ENCODE results near the gene ZMYM3. TPM values are rescaled to one million over a fixed set of nuclear protein-coding genes. Genes with fewer than 3 reads are reported as not detected.

The ZMYM3 gene
- total and polyA plus RNA-seq, 10 donors, result 6.3 to 34.5 (median 23.1) TPM

DNA sequence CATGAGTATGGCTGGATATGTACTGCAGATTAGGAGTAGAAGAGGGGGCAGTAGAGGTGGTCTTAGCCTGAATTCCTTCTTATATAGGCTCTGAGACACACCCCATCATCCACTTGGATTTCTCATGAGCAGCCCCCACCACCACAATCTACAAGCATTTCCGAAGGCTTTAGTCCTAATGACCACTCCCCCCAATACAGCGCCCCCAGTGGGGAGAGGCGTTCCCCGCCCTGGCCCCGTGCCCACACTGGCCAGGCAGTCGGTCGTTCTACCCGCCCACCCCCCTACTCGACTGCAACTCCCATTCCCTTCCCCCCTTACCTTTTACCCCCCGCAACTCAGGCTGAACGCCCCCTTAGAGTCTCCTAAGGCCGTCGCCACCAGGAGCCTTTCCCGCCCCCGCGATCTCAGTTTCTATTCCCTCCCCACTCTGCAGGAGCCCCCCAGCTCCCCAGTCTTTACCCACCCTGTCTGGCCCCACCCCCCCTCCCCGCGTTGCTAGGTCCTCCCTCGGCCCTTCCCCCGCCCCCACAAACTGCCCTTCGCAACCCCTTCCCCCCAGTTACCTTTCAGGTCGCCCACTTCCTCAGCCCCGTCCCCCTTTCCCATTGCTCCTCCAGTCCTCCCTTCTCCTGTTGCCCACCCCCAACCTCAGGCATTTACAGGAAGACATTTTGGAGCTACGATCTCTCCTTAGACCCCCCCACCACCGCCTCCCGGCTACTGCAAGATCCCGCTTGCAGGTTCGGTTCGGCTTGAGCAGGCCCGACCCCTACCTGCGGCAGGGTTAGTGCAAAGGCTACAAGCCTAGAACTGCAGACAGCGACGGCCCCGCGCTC lies 468 bp downstream of the ZMYM3 start:
- peaks cover 0 to 26% (median 15%) of the 10 kb centered on the region in 6 donors for H3K4me1 ChIP-seq
- DNase-seq, result peak; percentile 81
- 1 to 42% (median 9%) methylated on average over 18 to 35 of the region's 35 CpGs for WGBS, 5 donors
- H3K4me3 ChIP-seq, result peak overlapping the region; percentile 52 to 86 (median 60)
- H3K9me3 ChIP-seq, result no peaks in the 10 kb centered on the region
- intact Hi-C loops (cut with DNase I; ENCODE audit: low total_unique reads), result no loop called here
- peaks cover 0 to 25% (median 10%) of the 10 kb centered on the region in 6 donors for H3K36me3 ChIP-seq
- peaks cover 0 to 7% (median 0%) of the 10 kb centered on the region in 7 donors for H3K27me3 ChIP-seq (replicated peaks in 1 of 7)
- peak overlapping the region; percentile 6 to 90 (median 86) for H3K27ac ChIP-seq
- TF ChIP-seq, protein P1, sequence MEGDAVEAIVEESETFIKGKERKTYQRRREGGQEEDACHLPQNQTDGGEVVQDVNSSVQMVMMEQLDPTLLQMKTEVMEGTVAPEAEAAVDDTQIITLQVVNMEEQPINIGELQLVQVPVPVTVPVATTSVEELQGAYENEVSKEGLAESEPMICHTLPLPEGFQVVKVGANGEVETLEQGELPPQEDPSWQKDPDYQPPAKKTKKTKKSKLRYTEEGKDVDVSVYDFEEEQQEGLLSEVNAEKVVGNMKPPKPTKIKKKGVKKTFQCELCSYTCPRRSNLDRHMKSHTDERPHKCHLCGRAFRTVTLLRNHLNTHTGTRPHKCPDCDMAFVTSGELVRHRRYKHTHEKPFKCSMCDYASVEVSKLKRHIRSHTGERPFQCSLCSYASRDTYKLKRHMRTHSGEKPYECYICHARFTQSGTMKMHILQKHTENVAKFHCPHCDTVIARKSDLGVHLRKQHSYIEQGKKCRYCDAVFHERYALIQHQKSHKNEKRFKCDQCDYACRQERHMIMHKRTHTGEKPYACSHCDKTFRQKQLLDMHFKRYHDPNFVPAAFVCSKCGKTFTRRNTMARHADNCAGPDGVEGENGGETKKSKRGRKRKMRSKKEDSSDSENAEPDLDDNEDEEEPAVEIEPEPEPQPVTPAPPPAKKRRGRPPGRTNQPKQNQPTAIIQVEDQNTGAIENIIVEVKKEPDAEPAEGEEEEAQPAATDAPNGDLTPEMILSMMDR (IDR thresholded peaks at IDR 0.05 in 8 of 11, conservative IDR thresholded peaks at IDR 0.05 in 3 of 11), result peak in 6 of 11 experiments; percentile 15 to 65 (median 48)
- no peak for TF ChIP-seq POLR2AphosphoS5 (IDR thresholded peaks at IDR 0.05)
- TF ChIP-seq POLR2A (IDR thresholded peaks at IDR 0.05), result no peak

DNA sequence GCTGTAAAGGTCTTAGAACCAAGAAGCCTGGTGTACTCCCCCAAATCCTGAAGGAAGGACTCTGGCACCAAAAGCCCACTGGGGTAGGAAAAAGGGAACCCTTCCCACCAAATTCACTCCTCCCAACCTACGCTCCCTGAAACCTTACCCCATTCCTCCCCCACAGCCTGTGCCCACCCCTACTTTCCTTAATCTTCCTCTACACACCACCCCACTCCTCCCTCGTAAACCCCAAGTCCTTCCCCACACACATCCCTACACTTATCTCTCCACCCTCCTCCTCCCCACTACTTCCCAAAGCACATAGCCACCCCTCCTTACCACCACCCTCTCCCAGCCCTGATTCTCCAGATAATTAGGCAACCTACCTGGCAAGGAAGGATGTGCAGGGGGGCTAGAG lies 1.7 kb downstream of the ZMYM3 start:
- intact Hi-C loops (cut with DNase I; ENCODE audit: low total_unique reads), result no loop called here

DNA sequence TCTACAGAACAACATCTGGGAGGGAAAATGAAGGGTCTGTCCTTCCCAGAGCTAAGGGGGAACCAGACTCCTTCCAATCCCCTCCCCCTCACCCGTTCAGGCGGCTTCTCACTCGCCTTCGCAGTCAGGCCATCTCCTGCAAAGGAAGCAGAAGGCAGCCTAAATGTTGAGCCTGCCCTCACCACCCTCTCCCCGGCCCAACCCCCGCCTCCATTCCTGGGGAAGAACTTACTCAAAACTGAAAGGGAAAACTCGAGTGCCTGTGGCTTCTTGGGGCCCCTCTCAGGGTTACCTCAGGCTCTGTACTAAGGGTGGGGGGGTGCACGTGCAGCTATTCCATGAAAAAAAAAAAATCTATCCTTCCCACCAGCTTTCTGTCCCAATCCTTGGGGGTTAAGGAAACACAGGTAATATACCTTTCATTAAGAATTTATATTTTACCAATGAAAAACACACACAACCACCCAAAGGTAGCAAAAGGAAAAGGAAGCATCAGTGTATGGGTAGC lies 2.4 kb downstream of the ZMYM3 start:
- peak overlapping the region in 1 of 8 donors; percentile 18 for H3K27ac ChIP-seq
- intact Hi-C loops (cut with DNase I; ENCODE audit: low total_unique reads), result no loop called here
- H3K27me3 ChIP-seq (replicated peaks in 1 of 7), result peaks cover 0 to 7% (median 0%) of the 10 kb centered on the region in 7 donors
- DNase-seq, result no peak
- no peaks in the 10 kb centered on the region for H3K9me3 ChIP-seq
- no peak overlapping the region for H3K4me3 ChIP-seq
- TF ChIP-seq POLR2AphosphoS5 (IDR thresholded peaks at IDR 0.05), result no peak
- TF ChIP-seq POLR2A (IDR thresholded peaks at IDR 0.05), result no peak
- TF ChIP-seq, protein P1 (IDR thresholded peaks at IDR 0.05 in 8 of 11, conservative IDR thresholded peaks at IDR 0.05 in 3 of 11), result no peak
- H3K36me3 ChIP-seq, result peaks cover 0 to 45% (median 24%) of the 10 kb centered on the region in 6 donors
- peaks cover 0 to 26% (median 15%) of the 10 kb centered on the region in 6 donors for H3K4me1 ChIP-seq
- 15 to 47% (median 27%) methylated on average over 6 to 8 of the region's 8 CpGs for WGBS, 5 donors

More for the DNA sequence above, 1.7 kb downstream of the ZMYM3 start:
- TF ChIP-seq, protein P1 (IDR thresholded peaks at IDR 0.05 in 8 of 11, conservative IDR thresholded peaks at IDR 0.05 in 3 of 11), result no peak
- no peak for TF ChIP-seq POLR2A (IDR thresholded peaks at IDR 0.05)
- TF ChIP-seq POLR2AphosphoS5 (IDR thresholded peaks at IDR 0.05), result no peak
- H3K4me3 ChIP-seq, result peak overlapping the region in 1 of 8 donors; percentile 86
- no peak for DNase-seq
- H3K36me3 ChIP-seq, result peaks cover 0 to 38% (median 20%) of the 10 kb centered on the region in 6 donors
- H3K27me3 ChIP-seq (replicated peaks in 1 of 7), result peaks cover 0 to 7% (median 0%) of the 10 kb centered on the region in 7 donors
- peaks cover 0 to 26% (median 15%) of the 10 kb centered on the region in 6 donors for H3K4me1 ChIP-seq
- H3K9me3 ChIP-seq, result no peaks in the 10 kb centered on the region
- no peak overlapping the region for H3K27ac ChIP-seq
- 49 to 84% (median 55%) methylated on average over 2 of the region's 2 CpGs for WGBS, 5 donors

DNA sequence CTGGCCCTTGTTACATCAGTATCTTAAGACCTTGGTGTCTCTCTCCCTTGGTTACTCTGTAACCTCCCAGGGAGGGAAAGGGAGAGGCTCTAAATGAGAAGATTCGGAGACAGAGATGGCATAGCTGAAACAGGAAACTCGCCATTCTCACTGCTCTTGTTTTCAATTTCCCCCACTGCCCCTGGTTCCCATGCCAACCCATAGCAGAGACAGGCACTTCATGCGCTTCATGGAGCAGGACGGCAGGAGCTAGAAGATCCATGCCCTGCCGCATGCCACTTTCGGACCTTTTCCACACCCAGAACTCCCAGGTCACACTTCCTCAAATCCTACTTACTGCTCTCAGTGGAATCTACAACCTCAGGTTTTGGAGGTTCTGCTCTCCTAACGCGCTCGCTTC lies 3.1 kb downstream of the ZMYM3 start:
- H3K27ac ChIP-seq, result peak overlapping the region in 1 of 8 donors; percentile 18
- H3K4me3 ChIP-seq, result no peak overlapping the region
- TF ChIP-seq, protein P1 (IDR thresholded peaks at IDR 0.05 in 8 of 11, conservative IDR thresholded peaks at IDR 0.05 in 3 of 11), result no peak
- TF ChIP-seq POLR2AphosphoS5 (IDR thresholded peaks at IDR 0.05), result no peak
- TF ChIP-seq POLR2A (IDR thresholded peaks at IDR 0.05), result no peak
- peaks cover 0 to 51% (median 28%) of the 10 kb centered on the region in 6 donors for H3K36me3 ChIP-seq
- intact Hi-C loops (cut with DNase I; ENCODE audit: low total_unique reads), result no loop called here
- H3K9me3 ChIP-seq, result no peaks in the 10 kb centered on the region
- peaks cover 0 to 7% (median 0%) of the 10 kb centered on the region in 7 donors for H3K27me3 ChIP-seq (replicated peaks in 1 of 7)
- no peak for DNase-seq
- 60 to 79% (median 75%) methylated on average over 6 to 9 of the region's 9 CpGs for WGBS, 5 donors
- H3K4me1 ChIP-seq, result peaks cover 0 to 26% (median 15%) of the 10 kb centered on the region in 6 donors
